PC-9 (cell line): ENCODE data around the gene LRRK1. TPM values are rescaled to one million over a fixed set of nuclear protein-coding genes. Genes with fewer than 3 reads are reported as not detected.

Experiments used
- BruUV-seq: library from RNA; stranded (reverse); fragments of 400-500 nt; replicated peaks from 2 replicates; lab custom pipeline; 2021; lab: Mats Ljungman, UMichigan
- CTCF ChIA-PET: fragments of 300-600 bp; sonication (Branson Sonifier 250); formaldehyde crosslinking; loops from one replicate; lab custom pipeline; 2022; ENCODE audit warnings: antibody characterized with exemption; lab: Charles Lee
- POLR2A ChIA-PET: fragments of 300-600 bp; sonication (Branson Sonifier 250); formaldehyde crosslinking; loops from one replicate; lab custom pipeline; 2022; ENCODE audit warnings: antibody characterized with exemption; ENCODE audit not compliant: unreplicated experiment; lab: Charles Lee
- DNase-seq, 2 experiments: peaks; one replicate each; pipeline versions ENCODE4 v3.0.0 to v3.0.0-alpha.2; 2015 to 2022; ENCODE audit warnings: mixed read lengths in 1 of 2
- H2AFZ ChIP-seq: fragments of 200-600 bp; sonication (generic); 2 replicates; pipeline ENCODE4 v1.8.1; 2017; ENCODE audit warnings: antibody characterized with exemption
- H3F3A ChIP-seq: fragments of 200-600 bp; sonication (generic); 2 replicates; pipeline ENCODE4 v1.8.1; 2017; ENCODE audit warnings: antibody characterized with exemption, mild to moderate bottlenecking, low read depth; ENCODE audit not compliant: insufficient read depth
- H3K27ac ChIP-seq: fragments of 200-600 bp; sonication (generic); 2 replicates; pipeline ENCODE4 v1.6.1; 2016; ENCODE audit warnings: mixed run types
- H3K27me3 ChIP-seq: fragments of 200-600 bp; sonication (generic); 2 replicates; pipeline ENCODE4 v1.6.1; 2016; ENCODE audit warnings: low read depth, mixed run types; ENCODE audit not compliant: insufficient read depth
- H3K36me3 ChIP-seq: fragments of 200-600 bp; sonication (generic); 2 replicates; pipeline ENCODE4 v1.6.1; 2016; ENCODE audit warnings: low read depth, mixed run types
- H3K4me1 ChIP-seq: fragments of 200-600 bp; sonication (generic); replicated peaks from 2 replicates; pipeline ENCODE4 v1.6.1; 2016; ENCODE audit warnings: mixed run types; ENCODE audit not compliant: insufficient read depth
- H3K4me2 ChIP-seq: fragments of 200-600 bp; sonication (generic); 2 replicates; pipeline ENCODE4 v1.6.1; 2017; ENCODE audit warnings: mixed run types
- H3K4me3 ChIP-seq: fragments of 200-600 bp; sonication (generic); 2 replicates; pipeline ENCODE4 v1.6.1; 2016; ENCODE audit warnings: mixed run types
- H3K79me2 ChIP-seq: fragments of 200-600 bp; sonication (generic); 2 replicates; pipeline ENCODE4 v1.6.1; 2017; ENCODE audit warnings: low read depth, mixed run types
- H3K9me2 ChIP-seq: fragments of 200-600 bp; sonication (generic); 2 replicates; pipeline ENCODE4 v1.8.1; 2017; ENCODE audit warnings: mild to moderate bottlenecking; ENCODE audit not compliant: insufficient read depth
- H3K9me3 ChIP-seq: fragments of 200-600 bp; sonication (generic); 2 replicates; pipeline ENCODE4 v1.8.1; 2016; ENCODE audit warnings: low read depth; ENCODE audit not compliant: insufficient read depth
- H4K20me1 ChIP-seq: fragments of 200-600 bp; sonication (generic); 2 replicates; pipeline ENCODE4 v1.8.1; 2017; ENCODE audit not compliant: insufficient read depth
- CTCF ChIP-seq: fragments of 200-600 bp; sonication (generic); conservative IDR thresholded peaks from 2 replicates; pipeline ENCODE4 v1.6.1; 2017; ENCODE audit warnings: mixed run types, antibody characterized with exemption, mild to moderate bottlenecking, moderate library complexity
- EZH2 ChIP-seq: fragments of 200-600 bp; sonication (generic); IDR thresholded peaks from 2 replicates; pipeline ENCODE4 v1.8.0; 2017; ENCODE audit warnings: antibody characterized with exemption, low read depth
- intact Hi-C: fragments of 100-400 bp; cut with micrococcal nuclease; formaldehyde crosslinking; loops from one replicate; pipeline ENCODE4 v1.10.0; 2022; ENCODE audit not compliant: unreplicated experiment
- total RNA-seq: library from RNA; stranded (reverse); gene quantifications from 2 replicates; pipeline ENCODE4 v1.2.3, GENCODE V29; 2021

The LRRK1 gene
- total RNA-seq, 1 experiment from 2014 or later = 15.7 TPM

- BruUV-seq = no TSS peak
- Histone ChIP-seq H2AFZ (no peak overlapping the region), H4K20me1 (no peaks in the 10 kb centered on the region), H3K9me2 (no peaks in the 10 kb centered on the region), H3K9me3 (no peaks in the 10 kb centered on the region), H3F3A (no peaks in the 10 kb centered on the region), H3K4me2 (no peak overlapping the region), H3K27ac (no peak overlapping the region), H3K36me3 (no peaks in the 10 kb centered on the region), H3K27me3 (peaks cover 17% of the 10 kb centered on the region; the same call in 1 of the 2 replicates), H3K79me2 (no peaks in the 10 kb centered on the region), H3K4me3 (no peak overlapping the region), H3K4me1 (no peaks in the 10 kb centered on the region)
- ChIA-PET POLR2A (no interaction called here), CTCF (no interaction called here)
- TF ChIP-seq CTCF = no peak
- no peak for TF ChIP-seq EZH2
- DNase-seq = no peak
- intact Hi-C loops = no loop called here
Observed at GRCh38 chr15:101099183-101099582, 180.0 kb downstream of the LRRK1 start.

- no peak overlapping the region for H3K4me3 ChIP-seq
- DNase-seq = no peak
- peaks cover 13% of the 10 kb centered on the region; the same call in 1 of the 2 replicates for H3K27me3 ChIP-seq
- TF ChIP-seq CTCF (no peak), EZH2 (no peak)
- no peaks in the 10 kb centered on the region for H3K36me3 ChIP-seq
- POLR2A ChIA-PET = no interaction called here
- H3K9me3 ChIP-seq = no peaks in the 10 kb centered on the region
- H2AFZ ChIP-seq = no peak overlapping the region
- intact Hi-C loops = no loop called here
- CTCF ChIA-PET = no interaction called here
- H3K9me2 ChIP-seq = no peaks in the 10 kb centered on the region
- H3K79me2 ChIP-seq = no peaks in the 10 kb centered on the region
- no peak overlapping the region for H3K27ac ChIP-seq
- no peaks in the 10 kb centered on the region for H3K4me1 ChIP-seq
- H3F3A ChIP-seq = no peaks in the 10 kb centered on the region
- no peaks in the 10 kb centered on the region for H4K20me1 ChIP-seq
- no peak overlapping the region for H3K4me2 ChIP-seq
- no TSS peak for BruUV-seq
Observed at GRCh38 chr15:101100118-101100517, 181.0 kb downstream of the LRRK1 start.

GRCh38 chr15:101100593-101101442 is 181.7 kb downstream of the LRRK1 start:
- no peak overlapping the region for H2AFZ ChIP-seq
- no peaks in the 10 kb centered on the region for H3K36me3 ChIP-seq
- no peaks in the 10 kb centered on the region for H4K20me1 ChIP-seq

More at GRCh38 chr15:101100593-101101442, 181.7 kb downstream of the LRRK1 start:
- peaks cover 10% of the 10 kb centered on the region; the same call in 1 of the 2 replicates for H3K27me3 ChIP-seq
- TF ChIP-seq CTCF (no peak), EZH2 (no peak)
- H3K4me1 ChIP-seq = no peaks in the 10 kb centered on the region
- DNase-seq = no peak
- H3F3A ChIP-seq = no peaks in the 10 kb centered on the region
- no peaks in the 10 kb centered on the region for H3K9me3 ChIP-seq
- H3K9me2 ChIP-seq = no peaks in the 10 kb centered on the region
- no peak overlapping the region for H3K4me3 ChIP-seq
- no peak overlapping the region for H3K4me2 ChIP-seq
- no peaks in the 10 kb centered on the region for H3K79me2 ChIP-seq
- no peak overlapping the region for H3K27ac ChIP-seq
- intact Hi-C loops = no loop called here
- ChIA-PET POLR2A (no interaction called here), CTCF (no interaction called here)
- BruUV-seq = no TSS peak
